ENCODE results near the gene HRH4.

HRH4 gene

DNA sequence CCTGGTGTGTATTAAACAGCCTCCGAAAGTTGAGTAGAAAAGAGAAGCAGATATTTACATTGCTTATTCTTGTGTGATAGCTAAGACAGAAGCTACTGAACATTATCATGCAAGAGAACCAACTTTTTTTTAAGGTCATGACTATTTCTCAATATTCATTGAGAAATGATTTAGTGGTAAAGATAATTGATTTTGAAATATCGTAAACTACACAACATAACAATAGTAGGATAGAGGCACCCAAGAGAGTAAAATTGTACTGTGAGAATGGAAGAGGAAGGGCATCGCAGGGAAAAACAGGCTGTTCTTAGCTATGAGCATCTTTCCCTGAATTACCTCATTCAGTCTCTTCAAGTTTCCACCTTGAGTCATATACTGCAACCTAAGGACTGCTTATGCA, 25.2 kb downstream of the HRH4 start:
- H3K9me3 ChIP-seq (ENCODE audit: control insufficient read depth in 1 of 2, low read length in 2 of 2), result no peaks in the 10 kb centered on the region

DNA sequence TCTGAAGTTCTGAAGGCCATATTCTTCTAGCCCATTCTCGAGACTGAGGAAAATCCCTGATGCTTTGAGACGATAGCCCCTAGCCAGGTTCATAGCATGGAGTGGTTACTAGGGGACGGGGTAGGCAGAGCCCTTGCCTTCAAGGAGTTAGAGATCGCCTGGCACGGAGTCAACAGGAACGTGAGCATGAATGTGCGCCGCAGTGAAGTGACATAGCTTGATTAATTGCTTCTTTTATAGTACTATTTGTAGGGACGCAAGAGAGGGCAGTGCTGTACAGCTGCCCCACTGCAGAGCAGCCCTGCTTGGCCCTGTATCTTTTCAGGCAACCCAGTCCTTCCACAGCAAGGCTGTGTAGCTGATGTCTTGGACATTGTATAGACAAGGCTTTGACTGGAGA, 26.2 kb downstream of the HRH4 start:
- no peaks in the 10 kb centered on the region for H3K9me3 ChIP-seq (ENCODE audit: control insufficient read depth in 1 of 2, low read length in 2 of 2)
- H3K27ac ChIP-seq (ENCODE audit: low read depth, low read length), result no peak overlapping the region
- no peak overlapping the region for H3K4me3 ChIP-seq (ENCODE audit: low read depth in 1 of 2, low read length in 2 of 2)
- H3K9ac ChIP-seq (ENCODE audit: low read depth in 1 of 2, low read length in 2 of 2), result no peak overlapping the region
- H3K36me3 ChIP-seq (ENCODE audit: control insufficient read depth in 1 of 2, insufficient read depth in 2 of 2, low read length in 2 of 2), result no peaks in the 10 kb centered on the region
- no peaks in the 10 kb centered on the region for H3K27me3 ChIP-seq (ENCODE audit: control insufficient read depth in 1 of 2, insufficient read depth in 2 of 2, low read length in 2 of 2)
- peaks cover 8% of the 10 kb centered on the region in 2 donors for H3K4me1 ChIP-seq (ENCODE audit: control insufficient read depth in 1 of 2, insufficient read depth in 2 of 2, low read length in 2 of 2)

More for the DNA sequence above, 25.2 kb downstream of the HRH4 start:
- H3K36me3 ChIP-seq (ENCODE audit: control insufficient read depth in 1 of 2, insufficient read depth in 2 of 2, low read length in 2 of 2), result no peaks in the 10 kb centered on the region
- H3K9ac ChIP-seq (ENCODE audit: low read depth in 1 of 2, low read length in 2 of 2), result no peak overlapping the region
- H3K27me3 ChIP-seq (ENCODE audit: control insufficient read depth in 1 of 2, insufficient read depth in 2 of 2, low read length in 2 of 2), result no peaks in the 10 kb centered on the region
- peaks cover 8% of the 10 kb centered on the region in 2 donors for H3K4me1 ChIP-seq (ENCODE audit: control insufficient read depth in 1 of 2, insufficient read depth in 2 of 2, low read length in 2 of 2)
- no peak overlapping the region for H3K4me3 ChIP-seq (ENCODE audit: low read depth in 1 of 2, low read length in 2 of 2)
- H3K27ac ChIP-seq (ENCODE audit: low read depth, low read length), result no peak overlapping the region

DNA sequence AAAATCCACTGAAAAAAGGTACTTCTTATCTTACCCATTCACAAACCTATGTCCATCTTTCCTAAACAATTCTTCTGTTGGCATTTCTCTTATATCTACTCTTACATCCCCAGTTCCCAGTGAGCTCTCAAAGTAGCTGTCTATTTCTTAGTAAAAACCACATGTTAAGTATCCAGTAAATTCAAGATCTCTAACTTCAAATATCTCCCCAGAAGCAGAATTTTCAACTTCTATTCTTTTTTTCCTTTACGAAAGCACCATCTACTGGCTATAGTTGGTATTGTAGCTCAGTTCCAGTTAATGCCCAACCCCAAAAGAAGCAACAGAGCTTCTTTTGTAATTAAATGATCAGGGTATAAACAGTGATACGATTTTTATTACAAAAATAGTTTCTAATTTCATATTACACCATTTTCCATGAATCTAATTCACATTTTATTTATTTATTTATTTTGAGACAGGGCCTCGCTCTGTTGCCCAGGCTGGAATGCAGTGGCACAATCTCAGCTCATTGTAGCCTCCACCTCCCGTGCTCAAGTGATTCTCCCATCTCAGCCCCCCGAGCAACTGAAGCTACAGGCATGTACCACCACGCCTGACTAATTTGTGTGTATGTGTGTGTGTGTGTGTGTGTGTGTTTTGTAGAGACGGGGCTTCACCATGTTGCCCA, 28.5 kb downstream of the HRH4 start:
- Histone ChIP-seq H3K4me3 (ENCODE audit: low read depth in 1 of 2, low read length in 2 of 2) (no peak overlapping the region), H3K27me3 (ENCODE audit: control insufficient read depth in 1 of 2, insufficient read depth in 2 of 2, low read length in 2 of 2) (no peaks in the 10 kb centered on the region), H3K9me3 (ENCODE audit: control insufficient read depth in 1 of 2, low read length in 2 of 2) (no peaks in the 10 kb centered on the region), H3K9ac (ENCODE audit: low read depth in 1 of 2, low read length in 2 of 2) (no peak overlapping the region), H3K4me1 (ENCODE audit: control insufficient read depth in 1 of 2, insufficient read depth in 2 of 2, low read length in 2 of 2) (peaks cover 8% of the 10 kb centered on the region in 2 donors), H3K36me3 (ENCODE audit: control insufficient read depth in 1 of 2, insufficient read depth in 2 of 2, low read length in 2 of 2) (no peaks in the 10 kb centered on the region), H3K27ac (ENCODE audit: low read depth, low read length) (no peak overlapping the region)

DNA sequence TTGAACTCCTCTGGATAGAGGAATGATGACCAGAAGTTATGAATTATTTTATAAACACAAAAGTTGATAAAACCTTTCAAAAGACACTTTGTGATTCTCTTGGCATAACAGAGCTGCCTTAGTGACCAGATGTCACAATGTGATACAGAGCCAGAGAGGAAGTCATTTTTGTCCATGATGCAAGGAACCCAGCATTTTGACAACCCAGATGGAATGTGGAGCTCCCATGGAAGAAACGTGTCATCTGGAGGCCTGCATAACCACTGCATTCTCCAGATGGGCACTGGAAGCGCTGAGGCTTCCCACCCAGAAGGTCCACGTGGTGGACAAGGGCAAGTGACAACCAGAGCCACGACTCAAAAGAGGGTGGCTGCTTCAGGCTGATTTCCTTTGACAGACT, 30.1 kb downstream of the HRH4 start:
- no peaks in the 10 kb centered on the region for H3K36me3 ChIP-seq (ENCODE audit: control insufficient read depth in 1 of 2, insufficient read depth in 2 of 2, low read length in 2 of 2)
- no peaks in the 10 kb centered on the region for H3K27me3 ChIP-seq (ENCODE audit: control insufficient read depth in 1 of 2, insufficient read depth in 2 of 2, low read length in 2 of 2)
- H3K27ac ChIP-seq (ENCODE audit: low read depth, low read length), result no peak overlapping the region
- H3K4me3 ChIP-seq (ENCODE audit: low read depth in 1 of 2, low read length in 2 of 2), result no peak overlapping the region
- H3K9me3 ChIP-seq (ENCODE audit: control insufficient read depth in 1 of 2, low read length in 2 of 2), result no peaks in the 10 kb centered on the region
- H3K9ac ChIP-seq (ENCODE audit: low read depth in 1 of 2, low read length in 2 of 2), result no peak overlapping the region
- H3K4me1 ChIP-seq (ENCODE audit: control insufficient read depth in 1 of 2, insufficient read depth in 2 of 2, low read length in 2 of 2), result peaks cover 8% of the 10 kb centered on the region in 2 donors

DNA sequence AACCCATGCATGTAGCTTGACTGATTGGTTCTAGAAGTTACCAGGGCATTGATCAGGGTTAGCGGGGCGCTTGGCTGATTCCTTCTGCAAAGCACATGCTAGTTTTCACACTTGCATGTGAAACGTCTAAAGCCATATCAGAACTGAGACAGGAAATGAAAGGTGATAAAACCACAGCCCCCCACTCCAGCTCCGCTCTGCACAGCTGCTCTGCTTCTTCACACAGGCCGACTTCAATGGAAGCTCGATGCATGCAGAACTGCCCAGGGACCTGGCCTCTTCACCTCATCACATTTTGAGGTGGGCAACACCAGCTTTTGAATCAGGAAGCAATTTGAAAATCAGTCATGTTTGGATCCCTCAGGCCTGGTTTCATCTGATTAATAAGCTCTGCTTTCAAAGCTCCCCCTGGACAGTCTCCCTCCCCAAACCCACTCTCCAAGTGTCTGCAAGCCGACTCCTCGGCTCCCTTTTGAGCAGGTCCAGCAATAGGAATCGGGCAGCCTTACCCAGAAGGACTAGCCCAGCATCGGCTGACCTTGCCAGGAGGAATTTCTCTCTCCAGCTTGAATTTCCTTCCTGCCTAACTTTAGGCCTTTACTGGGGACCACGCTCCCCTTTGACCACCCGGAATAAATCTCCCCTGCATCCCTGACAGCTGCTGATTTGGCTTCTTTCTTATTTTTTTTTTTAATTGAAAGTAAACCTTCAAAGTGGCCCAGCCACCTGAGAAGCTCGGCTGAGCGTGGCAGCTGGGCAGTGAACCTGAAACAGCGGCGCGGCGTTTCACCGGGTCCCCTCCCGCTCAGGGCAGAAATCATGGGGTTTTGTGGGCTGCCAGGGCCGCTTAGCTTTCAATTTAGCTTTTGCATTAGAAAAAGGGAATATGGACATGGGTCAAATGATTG, 31.7 kb downstream of the HRH4 start:
- Histone ChIP-seq H3K27ac (ENCODE audit: low read depth, low read length) (no peak overlapping the region), H3K4me3 (ENCODE audit: low read depth in 1 of 2, low read length in 2 of 2) (no peak overlapping the region), H3K4me1 (ENCODE audit: control insufficient read depth in 1 of 2, insufficient read depth in 2 of 2, low read length in 2 of 2) (peaks cover under 1 to 3% of the 10 kb centered on the region in 2 donors), H3K36me3 (ENCODE audit: control insufficient read depth in 1 of 2, insufficient read depth in 2 of 2, low read length in 2 of 2) (no peaks in the 10 kb centered on the region), H3K27me3 (ENCODE audit: control insufficient read depth in 1 of 2, insufficient read depth in 2 of 2, low read length in 2 of 2) (no peaks in the 10 kb centered on the region), H3K9me3 (ENCODE audit: control insufficient read depth in 1 of 2, low read length in 2 of 2) (no peaks in the 10 kb centered on the region), H3K9ac (ENCODE audit: low read depth in 1 of 2, low read length in 2 of 2) (no peak overlapping the region)

DNA sequence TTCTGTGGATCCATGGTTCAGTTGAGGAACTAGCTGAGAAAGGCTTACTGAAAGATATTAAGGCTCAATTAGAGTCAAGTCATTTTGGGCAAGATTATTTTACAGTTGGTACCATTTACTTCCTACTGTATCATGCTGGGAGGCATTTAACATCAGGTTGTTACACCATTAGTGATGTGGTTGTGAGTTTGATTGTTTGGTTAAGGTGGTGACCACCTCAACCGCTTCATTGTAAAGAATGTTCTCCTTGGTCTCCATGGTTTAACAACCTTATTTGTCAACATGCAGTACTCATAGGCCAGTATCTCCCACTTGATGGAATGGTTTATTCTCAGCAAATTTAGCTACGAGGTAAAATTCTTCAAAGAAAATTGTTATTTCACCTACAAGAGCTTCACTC, 34.1 kb downstream of the HRH4 start:
- H3K9me3 ChIP-seq (ENCODE audit: control insufficient read depth in 1 of 2, low read length in 2 of 2), result no peaks in the 10 kb centered on the region
- H3K4me1 ChIP-seq (ENCODE audit: control insufficient read depth in 1 of 2, insufficient read depth in 2 of 2, low read length in 2 of 2), result no peaks in the 10 kb centered on the region
- H3K9ac ChIP-seq (ENCODE audit: low read depth in 1 of 2, low read length in 2 of 2), result no peak overlapping the region
- no peaks in the 10 kb centered on the region for H3K27me3 ChIP-seq (ENCODE audit: control insufficient read depth in 1 of 2, insufficient read depth in 2 of 2, low read length in 2 of 2)
- H3K27ac ChIP-seq (ENCODE audit: low read depth, low read length), result no peak overlapping the region
- no peaks in the 10 kb centered on the region for H3K36me3 ChIP-seq (ENCODE audit: control insufficient read depth in 1 of 2, insufficient read depth in 2 of 2, low read length in 2 of 2)
- no peak overlapping the region for H3K4me3 ChIP-seq (ENCODE audit: low read depth in 1 of 2, low read length in 2 of 2)

DNA sequence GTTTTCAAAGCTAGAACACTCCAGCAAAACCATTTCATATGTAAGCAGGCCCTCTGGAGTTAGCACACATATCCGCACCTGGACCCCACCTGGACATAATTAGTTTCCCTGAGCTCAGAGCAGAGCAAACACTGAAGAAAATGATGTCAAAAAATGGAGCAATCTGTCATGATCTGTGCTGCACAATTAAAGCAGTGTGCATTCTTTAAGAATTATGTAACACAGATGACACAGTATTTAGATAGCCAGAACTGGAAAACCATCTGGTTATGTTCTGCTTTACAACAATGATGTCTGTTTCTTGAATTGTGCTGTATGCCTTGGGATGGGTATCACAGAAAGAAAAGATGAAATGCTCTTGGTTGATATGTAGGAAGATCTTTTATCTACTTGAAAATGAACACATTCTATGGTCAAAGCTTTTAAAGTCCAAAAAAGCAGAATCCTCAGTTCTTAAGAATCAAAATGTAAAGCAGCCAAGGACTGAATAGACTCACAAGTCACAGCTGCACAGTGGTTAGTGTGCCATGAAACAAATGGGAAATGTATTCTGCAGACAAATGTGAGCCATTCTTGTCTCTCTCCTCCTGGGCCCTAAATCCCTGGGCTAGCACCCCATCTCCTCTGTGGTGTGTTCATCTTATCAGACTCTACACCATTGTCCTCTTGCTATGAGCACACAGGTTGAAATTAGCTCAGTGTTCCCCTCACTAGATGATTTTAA, 36.8 kb downstream of the HRH4 start:
- no peaks in the 10 kb centered on the region for H3K9me3 ChIP-seq (ENCODE audit: control insufficient read depth in 1 of 2, low read length in 2 of 2)
- H3K9ac ChIP-seq (ENCODE audit: low read depth in 1 of 2, low read length in 2 of 2), result no peak overlapping the region
- no peaks in the 10 kb centered on the region for H3K27me3 ChIP-seq (ENCODE audit: control insufficient read depth in 1 of 2, insufficient read depth in 2 of 2, low read length in 2 of 2)
- no peak overlapping the region for H3K4me3 ChIP-seq (ENCODE audit: low read depth in 1 of 2, low read length in 2 of 2)
- no peaks in the 10 kb centered on the region for H3K4me1 ChIP-seq (ENCODE audit: control insufficient read depth in 1 of 2, insufficient read depth in 2 of 2, low read length in 2 of 2)
- no peak overlapping the region for H3K27ac ChIP-seq (ENCODE audit: low read depth, low read length)
- H3K36me3 ChIP-seq (ENCODE audit: control insufficient read depth in 1 of 2, insufficient read depth in 2 of 2, low read length in 2 of 2), result no peaks in the 10 kb centered on the region

DNA sequence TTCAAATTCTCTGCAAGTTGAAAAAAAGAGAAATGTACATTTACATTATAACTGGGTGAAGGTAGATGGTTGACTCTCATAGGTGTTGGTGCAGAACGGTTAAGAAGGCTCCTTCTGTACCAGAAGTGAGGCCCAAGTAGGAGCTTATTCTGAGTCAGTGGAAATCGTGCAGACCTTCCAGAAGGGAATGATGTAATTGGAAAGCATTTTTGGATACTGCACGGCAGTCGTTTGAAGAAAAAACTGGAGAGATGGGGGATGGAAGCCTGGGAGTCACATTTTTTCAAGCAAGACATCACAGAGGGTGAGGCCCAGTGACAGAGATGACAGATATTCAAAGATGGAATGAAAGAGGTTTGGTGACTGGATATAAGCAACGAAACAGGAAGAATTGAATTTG, 39.4 kb downstream of the HRH4 start:
- no peaks in the 10 kb centered on the region for H3K9me3 ChIP-seq (ENCODE audit: control insufficient read depth in 1 of 2, low read length in 2 of 2)
- H3K36me3 ChIP-seq (ENCODE audit: control insufficient read depth in 1 of 2, insufficient read depth in 2 of 2, low read length in 2 of 2), result no peaks in the 10 kb centered on the region
- H3K27ac ChIP-seq (ENCODE audit: low read depth, low read length), result no peak overlapping the region
- H3K4me3 ChIP-seq (ENCODE audit: low read depth in 1 of 2, low read length in 2 of 2), result no peak overlapping the region
- H3K27me3 ChIP-seq (ENCODE audit: control insufficient read depth in 1 of 2, insufficient read depth in 2 of 2, low read length in 2 of 2), result no peaks in the 10 kb centered on the region
- no peak overlapping the region for H3K9ac ChIP-seq (ENCODE audit: low read depth in 1 of 2, low read length in 2 of 2)
- no peaks in the 10 kb centered on the region for H3K4me1 ChIP-seq (ENCODE audit: control insufficient read depth in 1 of 2, insufficient read depth in 2 of 2, low read length in 2 of 2)

DNA sequence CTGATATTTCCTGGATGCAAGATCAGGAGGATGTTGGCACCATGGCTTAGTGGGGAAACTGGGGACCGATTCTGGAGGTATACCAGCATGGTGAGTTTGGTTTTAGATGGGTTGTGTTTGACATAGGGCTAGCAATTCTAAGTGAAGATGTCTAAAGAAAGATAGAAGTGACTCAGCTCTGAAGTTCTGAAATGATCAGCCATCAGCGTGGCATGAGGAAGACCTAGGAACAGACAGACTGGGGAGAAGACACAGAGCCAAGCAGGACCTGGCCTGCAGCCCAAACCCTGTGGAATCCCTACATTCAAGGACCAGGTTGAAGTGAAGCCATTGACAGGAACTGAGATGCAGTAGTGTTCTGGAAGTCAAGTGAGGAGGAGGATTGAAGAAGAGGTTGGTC, 39.8 kb downstream of the HRH4 start:
- Histone ChIP-seq H3K4me1 (ENCODE audit: control insufficient read depth in 1 of 2, insufficient read depth in 2 of 2, low read length in 2 of 2) (no peaks in the 10 kb centered on the region), H3K27ac (ENCODE audit: low read depth, low read length) (no peak overlapping the region), H3K9me3 (ENCODE audit: control insufficient read depth in 1 of 2, low read length in 2 of 2) (no peaks in the 10 kb centered on the region), H3K27me3 (ENCODE audit: control insufficient read depth in 1 of 2, insufficient read depth in 2 of 2, low read length in 2 of 2) (no peaks in the 10 kb centered on the region), H3K9ac (ENCODE audit: low read depth in 1 of 2, low read length in 2 of 2) (no peak overlapping the region), H3K4me3 (ENCODE audit: low read depth in 1 of 2, low read length in 2 of 2) (no peak overlapping the region), H3K36me3 (ENCODE audit: control insufficient read depth in 1 of 2, insufficient read depth in 2 of 2, low read length in 2 of 2) (no peaks in the 10 kb centered on the region)

DNA sequence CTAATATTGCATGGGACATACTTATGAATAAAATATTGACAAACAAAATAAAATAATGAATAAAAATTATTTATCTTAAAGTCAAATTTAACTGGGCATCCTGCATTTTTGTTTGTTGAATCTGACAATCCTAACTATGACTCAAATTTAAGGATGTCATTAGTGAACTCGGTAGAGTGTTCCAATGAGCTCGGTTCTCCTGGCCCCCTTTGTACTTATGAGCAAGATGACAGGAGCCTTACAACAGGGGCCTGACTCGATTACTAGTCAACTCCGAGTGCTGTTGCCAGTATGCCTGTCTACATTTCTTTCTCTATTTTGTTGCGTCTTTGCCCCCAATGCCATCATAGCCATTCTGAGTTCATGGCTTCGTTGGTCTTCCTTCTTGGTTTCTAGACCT, 40.3 kb downstream of the HRH4 start:
- Histone ChIP-seq H3K4me1 (ENCODE audit: control insufficient read depth in 1 of 2, insufficient read depth in 2 of 2, low read length in 2 of 2) (no peaks in the 10 kb centered on the region), H3K36me3 (ENCODE audit: control insufficient read depth in 1 of 2, insufficient read depth in 2 of 2, low read length in 2 of 2) (no peaks in the 10 kb centered on the region), H3K9ac (ENCODE audit: low read depth in 1 of 2, low read length in 2 of 2) (no peak overlapping the region), H3K4me3 (ENCODE audit: low read depth in 1 of 2, low read length in 2 of 2) (no peak overlapping the region), H3K27ac (ENCODE audit: low read depth, low read length) (no peak overlapping the region), H3K9me3 (ENCODE audit: control insufficient read depth in 1 of 2, low read length in 2 of 2) (no peaks in the 10 kb centered on the region), H3K27me3 (ENCODE audit: control insufficient read depth in 1 of 2, insufficient read depth in 2 of 2, low read length in 2 of 2) (no peaks in the 10 kb centered on the region)

Data from duodenal mucosa (tissue), 2 donors.